ENCODE data around the gene LRMDA. TPM values are rescaled to one million over a fixed set of nuclear protein-coding genes. Genes with fewer than 3 reads are reported as not detected.

The LRMDA gene
- total and polyA plus RNA-seq, 10 of the 15 experiments (the other 5 are each of a cell fraction or from before 2014, with no cell fraction given): 0.07 to 0.54 (median 0.29) TPM; not detected in 4

GRCh38 chr10:76160446-76161300 lies 729.2 kb downstream of the LRMDA start:
- BruUV-seq (replicated peaks): no TSS peak
- no peak for DNase-seq (ENCODE audit: low read depth, low spot score)
- H3K27me3 ChIP-seq (replicated peaks in 1 of 2; ENCODE audit: control insufficient read depth in 2 of 2, insufficient read depth in 2 of 2, low read length in 1 of 2): no peaks in the 10 kb centered on the region
- TF ChIP-seq ETV6 (conservative IDR thresholded peaks at IDR 0.05 in 1 of 2, IDR thresholded peaks at IDR 0.05 in 1 of 2; ENCODE audit: borderline replicate concordance in 1 of 2, low read depth in 1 of 2): no peak
- no peaks in the 10 kb centered on the region for H3K36me3 ChIP-seq (ENCODE audit: control insufficient read depth in 2 of 2, insufficient read depth in 2 of 2, low read length in 1 of 2)
- no peaks in the 10 kb centered on the region for H3K9me3 ChIP-seq (replicated peaks; ENCODE audit: control insufficient read depth, insufficient read depth, low read length)
- in situ Hi-C loops (cut with MboI) (no loop called here), intact Hi-C loops (cut with micrococcal nuclease; ENCODE audit: unreplicated experiment) (no loop called here)
- no peaks in the 10 kb centered on the region for H3K79me2 ChIP-seq (ENCODE audit: control insufficient read depth, insufficient read depth, low read length)
- no peak overlapping the region for H3K9ac ChIP-seq (ENCODE audit: control insufficient read depth, insufficient read depth, low read length)
- RAD21 ChIA-PET (ENCODE audit: unreplicated experiment): no interaction called here
- 41% methylated on average over 12 of the region's 12 CpGs for WGBS (ENCODE audit: insufficient coverage, insufficient replicate concordance, low lambda C conversion rate, missing lambda C conversion rate)
- FAIRE-seq: no peak
- H3K4me1 ChIP-seq (ENCODE audit: control insufficient read depth, insufficient read depth, low read length): no peaks in the 10 kb centered on the region
- no peak overlapping the region for H3K4me3 ChIP-seq
- POLR2A ChIA-PET: no interaction called here
- SMC1A ChIA-PET (ENCODE audit: uncharacterized antibody, unreplicated experiment): interaction anchor here (0.6 to 1.4 kb wide), 2 partner anchors 9 to 21 kb away, joined by 3 to 4 read pairs; no protein-coding TSS in a partner anchor
- CTCF ChIA-PET: no interaction called here
- H4K20me1 ChIP-seq (ENCODE audit: control insufficient read depth, insufficient read depth): no peaks in the 10 kb centered on the region
- no peak overlapping the region for H2AFZ ChIP-seq (ENCODE audit: control insufficient read depth, low read depth, low read length)
- H3K4me2 ChIP-seq (ENCODE audit: control insufficient read depth, insufficient read depth): no peak overlapping the region
- no peak for ATAC-seq
- H3K27ac ChIP-seq (ENCODE audit: control insufficient read depth, insufficient read depth): no peak overlapping the region

GRCh38 chr10:76161301-76161582 lies 729.8 kb downstream of the LRMDA start:
- H3K79me2 ChIP-seq (ENCODE audit: control insufficient read depth, insufficient read depth, low read length): no peaks in the 10 kb centered on the region
- H3K4me3 ChIP-seq: no peak overlapping the region
- H3K27me3 ChIP-seq (replicated peaks in 1 of 2; ENCODE audit: control insufficient read depth in 2 of 2, insufficient read depth in 2 of 2, low read length in 1 of 2): no peaks in the 10 kb centered on the region
- SMC1A ChIA-PET (ENCODE audit: uncharacterized antibody, unreplicated experiment): interaction anchor here (1.4 kb wide), 1 partner anchor 9 kb away, joined by 4 read pairs; no protein-coding TSS in a partner anchor
- H3K9ac ChIP-seq (ENCODE audit: control insufficient read depth, insufficient read depth, low read length): no peak overlapping the region
- 33% methylated on average over 7 of the region's 7 CpGs for WGBS (ENCODE audit: insufficient coverage, insufficient replicate concordance, low lambda C conversion rate, missing lambda C conversion rate)
- H3K36me3 ChIP-seq (ENCODE audit: control insufficient read depth in 2 of 2, insufficient read depth in 2 of 2, low read length in 1 of 2): no peaks in the 10 kb centered on the region
- no peak overlapping the region for H3K27ac ChIP-seq (ENCODE audit: control insufficient read depth, insufficient read depth)
- intact Hi-C loops (cut with micrococcal nuclease; ENCODE audit: unreplicated experiment): no loop called here
- FAIRE-seq: no peak
- POLR2A ChIA-PET: interaction anchor here (0.7 kb wide), 1 partner anchor 162 kb away, joined by 4 read pairs; no protein-coding TSS in a partner anchor
- no TSS peak for BruUV-seq (replicated peaks)
- in situ Hi-C loops (cut with MboI): no loop called here
- ATAC-seq: no peak
- no peaks in the 10 kb centered on the region for H3K4me1 ChIP-seq (ENCODE audit: control insufficient read depth, insufficient read depth, low read length)
- H2AFZ ChIP-seq (ENCODE audit: control insufficient read depth, low read depth, low read length): no peak overlapping the region
- no peaks in the 10 kb centered on the region for H4K20me1 ChIP-seq (ENCODE audit: control insufficient read depth, insufficient read depth)
- no peak overlapping the region for H3K4me2 ChIP-seq (ENCODE audit: control insufficient read depth, insufficient read depth)
- CTCF ChIA-PET: no interaction called here
- RAD21 ChIA-PET (ENCODE audit: unreplicated experiment): no interaction called here
- no peak for DNase-seq (ENCODE audit: low read depth, low spot score)
- no peaks in the 10 kb centered on the region for H3K9me3 ChIP-seq (replicated peaks; ENCODE audit: control insufficient read depth, insufficient read depth, low read length)
- TF ChIP-seq JUND (IDR thresholded peaks at IDR 0.05; ENCODE audit: low read depth, low read length): no peak
- TF ChIP-seq WRNIP1 (IDR thresholded peaks at IDR 0.05; ENCODE audit: borderline replicate concordance, low read depth, low read length): no peak
- no peak for TF ChIP-seq FOS (IDR thresholded peaks at IDR 0.05; ENCODE audit: borderline replicate concordance, extremely low read depth, insufficient read length)
- no peak for TF ChIP-seq POLR2A (IDR thresholded peaks at IDR 0.05; ENCODE audit: low read depth, low read length)
- TF ChIP-seq CEBPZ (IDR thresholded peaks at IDR 0.05; ENCODE audit: low read depth, low read length): no peak
- no peak for TF ChIP-seq RBBP5 (conservative IDR thresholded peaks at IDR 0.05)

Measured in GM12878 (cell line).